IPS-11a (cell line): ENCODE data around the gene MYO15A.

Source experiments
- H3K4me3 ChIP-seq: one replicate; pipeline ENCODE4 v1.5.1; 2013; ENCODE audit warnings: low read depth, low read length, control low read depth

Gene MYO15A

GRCh38 chr17:18105027-18105426, 3.5 kb upstream of the MYO15A start:
- no peak overlapping the region for H3K4me3 ChIP-seq

DNA sequence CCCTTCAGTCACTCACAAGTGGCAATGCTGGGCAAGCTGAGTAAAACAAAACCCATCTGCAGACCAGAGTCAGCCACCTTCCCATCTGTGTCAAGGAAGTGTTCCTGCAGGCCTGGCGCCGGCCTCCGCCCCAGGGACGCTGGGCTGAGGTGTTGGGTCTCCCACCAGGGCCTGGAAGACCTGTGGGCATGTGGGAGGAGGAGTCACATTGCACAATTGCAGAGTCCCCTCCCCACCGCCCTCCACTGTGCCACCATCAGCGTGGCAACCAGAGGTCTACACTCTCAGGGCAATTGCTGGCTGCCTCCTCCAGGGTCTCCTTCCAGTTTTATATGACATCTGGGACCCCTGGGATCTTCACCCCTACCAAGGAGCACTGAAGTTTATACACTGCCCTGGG, 3.0 kb upstream of the MYO15A start:
- H3K4me3 ChIP-seq, result no peak overlapping the region

DNA sequence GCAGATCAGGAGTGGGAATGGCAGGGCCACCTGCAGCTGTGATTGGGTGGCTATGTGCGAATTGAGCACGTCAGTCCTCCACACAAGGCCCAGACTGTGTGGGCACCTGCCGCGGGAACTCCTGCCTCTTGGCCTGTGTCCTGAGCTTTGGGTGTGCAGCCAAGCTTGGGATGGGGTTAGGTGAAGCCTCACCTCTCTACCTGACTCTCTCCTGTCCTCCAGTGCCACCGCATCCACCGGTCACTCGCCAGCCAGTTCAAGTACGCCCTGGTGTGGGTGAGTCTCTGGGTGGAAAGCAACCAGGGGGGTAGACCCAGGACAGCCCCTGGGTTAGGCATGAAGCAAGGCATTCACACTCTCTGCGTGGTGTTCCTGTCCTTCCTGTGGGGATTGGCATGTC, 2.3 kb upstream of the MYO15A start:
- H3K4me3 ChIP-seq, result no peak overlapping the region

GRCh38 chr17:18107061-18107790, 1.3 kb upstream of the MYO15A start:
- H3K4me3 ChIP-seq, result no peak overlapping the region

GRCh38 chr17:18107971-18108370, 585 bp upstream of the MYO15A start:
- H3K4me3 ChIP-seq, result no peak overlapping the region

- H3K4me3 ChIP-seq, result no peak overlapping the region
Observed at GRCh38 chr17:18109935-18110485, 1.5 kb downstream of the MYO15A start.

DNA sequence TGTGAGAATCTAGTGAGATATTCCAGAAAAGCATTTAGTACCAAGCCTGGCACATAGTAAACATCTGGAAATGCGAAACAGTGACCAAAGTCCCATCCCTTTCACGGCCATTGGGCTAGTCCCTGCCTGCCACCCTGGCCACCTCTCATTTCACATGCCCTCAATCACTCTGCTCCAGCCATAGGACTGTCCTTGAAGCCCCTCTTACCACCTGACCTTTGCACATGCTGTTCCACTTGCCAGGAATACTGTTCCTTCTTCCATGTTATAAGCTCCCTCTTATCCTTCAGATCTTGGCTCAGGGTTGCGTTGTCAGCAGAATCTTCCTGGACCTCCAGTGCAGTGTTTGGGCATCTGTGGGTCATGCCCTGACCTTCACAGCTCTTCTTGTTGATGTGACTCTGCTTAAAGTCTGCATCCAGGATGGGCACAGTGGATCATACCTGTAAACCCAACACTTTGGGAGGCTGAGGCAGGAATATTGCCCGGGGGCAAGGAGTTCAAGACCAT, 2.1 kb downstream of the MYO15A start:
- no peak overlapping the region for H3K4me3 ChIP-seq

DNA sequence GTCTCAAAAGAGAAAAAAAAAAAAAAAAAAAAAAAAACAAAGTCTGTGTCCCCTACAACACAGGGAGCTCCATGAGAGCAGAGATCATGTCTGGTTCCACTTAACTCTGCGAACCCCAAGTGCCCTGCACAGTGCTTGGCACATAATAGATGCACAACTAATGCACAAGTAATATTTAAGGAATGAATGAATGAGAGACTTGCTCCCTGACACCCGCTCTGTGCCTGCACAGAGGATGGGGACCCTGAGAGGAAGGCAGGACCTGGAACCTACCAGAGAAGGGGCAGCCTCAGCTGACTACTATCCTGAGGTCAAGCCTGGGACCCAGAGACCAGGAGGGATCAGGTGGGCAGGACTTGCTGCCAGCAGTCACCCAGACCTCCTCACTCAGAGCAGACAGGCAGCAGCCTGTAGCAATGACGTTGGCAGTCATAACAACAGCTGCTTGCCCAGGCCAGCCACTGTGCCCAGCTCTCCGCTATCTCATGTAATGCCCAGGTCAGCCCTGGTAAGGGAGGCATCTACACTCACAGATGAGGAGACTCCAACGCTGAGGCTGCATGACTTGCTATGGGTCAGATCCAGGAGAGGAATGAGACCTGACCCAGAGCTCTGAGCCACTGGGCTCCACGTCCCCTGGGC, 2.9 kb downstream of the MYO15A start:
- no peak overlapping the region for H3K4me3 ChIP-seq

DNA sequence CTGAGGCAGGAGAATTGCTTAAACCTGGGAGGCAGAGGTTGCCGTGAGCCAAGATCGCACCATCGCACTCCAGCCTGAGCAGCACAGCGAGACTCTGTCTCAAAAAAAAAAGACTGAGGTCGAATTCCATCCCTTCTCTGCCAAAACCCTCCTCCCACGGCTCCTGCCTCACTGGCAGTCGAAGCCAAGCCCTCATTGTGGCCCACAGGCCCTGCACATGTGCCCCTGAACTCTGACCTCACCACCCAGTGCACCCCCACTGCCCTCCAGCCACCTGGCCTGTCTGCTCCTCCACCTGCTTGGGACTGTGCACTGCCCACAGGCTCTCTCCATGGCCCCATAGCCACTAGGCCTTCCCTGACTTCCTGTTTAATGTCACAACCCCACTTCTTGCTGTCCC, 7.0 kb downstream of the MYO15A start:
- no peak overlapping the region for H3K4me3 ChIP-seq

- H3K4me3 ChIP-seq, result no peak overlapping the region
Observed at GRCh38 chr17:18116078-18116477, 7.5 kb downstream of the MYO15A start.

- no peak overlapping the region for H3K4me3 ChIP-seq
Observed at GRCh38 chr17:18117533-18117932, 9.0 kb downstream of the MYO15A start.

GRCh38 chr17:18117982-18118975, 9.7 kb downstream of the MYO15A start:
- no peak overlapping the region for H3K4me3 ChIP-seq

DNA sequence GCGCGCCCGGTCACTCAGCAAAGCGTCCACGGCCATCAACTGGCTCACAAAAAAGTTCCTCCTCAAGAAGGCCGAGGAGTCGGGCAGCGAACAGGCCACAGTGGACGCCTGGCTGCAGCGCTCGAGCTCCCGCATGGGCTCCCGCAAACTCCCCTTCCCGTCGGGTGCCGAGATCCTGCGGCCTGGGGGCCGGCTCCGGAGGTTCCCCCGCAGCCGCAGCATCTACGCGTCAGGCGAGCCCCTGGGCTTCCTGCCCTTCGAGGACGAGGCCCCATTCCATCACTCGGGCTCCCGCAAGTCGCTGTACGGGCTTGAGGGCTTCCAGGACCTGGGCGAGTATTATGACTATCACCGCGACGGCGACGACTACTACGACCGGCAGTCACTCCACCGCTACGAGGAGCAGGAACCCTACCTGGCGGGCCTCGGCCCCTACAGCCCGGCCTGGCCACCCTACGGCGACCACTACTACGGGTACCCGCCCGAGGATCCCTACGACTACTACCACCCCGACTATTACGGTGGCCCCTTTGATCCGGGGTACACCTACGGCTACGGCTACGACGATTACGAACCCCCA, 10.7 kb downstream of the MYO15A start:
- H3K4me3 ChIP-seq, result no peak overlapping the region

- no peak overlapping the region for H3K4me3 ChIP-seq
Observed at GRCh38 chr17:18119938-18120337, 11.4 kb downstream of the MYO15A start.

- H3K4me3 ChIP-seq, result no peak overlapping the region
Observed at GRCh38 chr17:18120461-18121017, 12.0 kb downstream of the MYO15A start.

DNA sequence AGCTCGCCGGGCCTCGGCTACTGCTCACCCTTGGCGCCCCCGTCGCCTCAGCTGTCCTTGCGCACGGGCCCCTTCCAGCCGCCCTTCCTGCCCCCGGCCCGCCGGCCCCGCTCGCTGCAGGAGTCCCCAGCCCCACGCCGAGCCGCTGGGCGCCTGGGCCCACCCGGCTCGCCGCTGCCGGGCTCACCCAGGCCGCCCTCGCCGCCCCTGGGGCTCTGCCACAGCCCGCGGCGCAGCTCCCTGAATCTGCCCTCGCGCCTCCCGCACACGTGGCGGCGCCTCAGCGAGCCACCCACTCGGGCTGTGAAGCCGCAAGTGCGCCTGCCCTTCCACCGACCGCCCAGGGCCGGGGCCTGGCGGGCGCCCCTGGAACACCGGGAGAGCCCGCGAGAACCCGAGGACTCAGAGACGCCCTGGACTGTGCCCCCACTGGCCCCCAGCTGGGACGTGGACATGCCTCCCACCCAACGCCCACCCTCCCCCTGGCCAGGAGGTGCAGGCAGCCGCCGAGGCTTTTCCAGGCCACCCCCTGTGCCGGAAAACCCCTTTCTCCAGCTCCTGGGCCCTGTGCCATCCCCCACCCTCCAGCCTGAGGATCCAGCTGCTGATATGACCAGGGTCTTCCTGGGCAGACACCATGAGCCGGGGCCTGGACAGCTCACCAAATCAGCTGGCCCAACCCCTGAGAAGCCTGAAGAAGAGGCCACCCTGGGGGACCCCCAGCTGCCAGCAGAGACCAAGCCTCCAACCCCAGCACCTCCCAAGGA, 12.8 kb downstream of the MYO15A start:
- no peak overlapping the region for H3K4me3 ChIP-seq

DNA sequence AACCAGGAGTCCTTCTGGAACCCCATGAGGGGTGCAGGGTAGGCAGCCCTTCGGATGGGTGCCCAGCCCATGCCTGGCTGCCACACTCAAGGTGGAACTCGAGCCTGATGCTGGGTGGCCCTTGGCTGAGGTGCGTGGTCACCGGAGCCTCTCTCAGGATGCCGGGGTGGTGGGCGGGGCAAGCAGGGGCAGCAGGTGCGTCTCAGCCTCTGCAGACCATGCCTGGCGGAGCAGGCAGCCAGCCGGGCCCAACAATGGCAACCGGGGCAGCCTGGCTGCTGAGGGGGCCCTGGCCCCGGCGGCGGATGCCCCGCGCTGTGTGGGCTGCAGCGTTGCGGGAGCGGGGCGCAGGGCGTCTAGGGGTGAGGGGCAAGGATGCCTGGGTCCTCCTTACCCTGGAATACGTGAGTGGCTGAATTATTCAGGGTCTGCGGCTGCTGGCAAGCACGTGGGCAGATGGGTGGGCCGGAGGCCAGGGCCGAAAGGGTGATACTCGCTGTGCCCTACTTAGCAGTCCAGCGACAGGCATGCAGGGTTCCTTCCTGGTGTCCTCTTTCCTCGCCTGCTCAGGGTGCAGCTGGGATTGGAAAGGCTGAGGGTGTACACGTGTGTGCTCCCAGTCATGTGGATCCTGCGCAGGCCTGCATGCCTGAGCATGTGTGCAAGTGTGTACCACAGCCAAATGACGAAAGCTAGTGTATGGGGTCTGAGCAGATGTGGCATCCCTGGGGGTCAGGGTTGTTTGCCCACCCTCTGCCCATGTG, 14.6 kb downstream of the MYO15A start:
- H3K4me3 ChIP-seq, result no peak overlapping the region

DNA sequence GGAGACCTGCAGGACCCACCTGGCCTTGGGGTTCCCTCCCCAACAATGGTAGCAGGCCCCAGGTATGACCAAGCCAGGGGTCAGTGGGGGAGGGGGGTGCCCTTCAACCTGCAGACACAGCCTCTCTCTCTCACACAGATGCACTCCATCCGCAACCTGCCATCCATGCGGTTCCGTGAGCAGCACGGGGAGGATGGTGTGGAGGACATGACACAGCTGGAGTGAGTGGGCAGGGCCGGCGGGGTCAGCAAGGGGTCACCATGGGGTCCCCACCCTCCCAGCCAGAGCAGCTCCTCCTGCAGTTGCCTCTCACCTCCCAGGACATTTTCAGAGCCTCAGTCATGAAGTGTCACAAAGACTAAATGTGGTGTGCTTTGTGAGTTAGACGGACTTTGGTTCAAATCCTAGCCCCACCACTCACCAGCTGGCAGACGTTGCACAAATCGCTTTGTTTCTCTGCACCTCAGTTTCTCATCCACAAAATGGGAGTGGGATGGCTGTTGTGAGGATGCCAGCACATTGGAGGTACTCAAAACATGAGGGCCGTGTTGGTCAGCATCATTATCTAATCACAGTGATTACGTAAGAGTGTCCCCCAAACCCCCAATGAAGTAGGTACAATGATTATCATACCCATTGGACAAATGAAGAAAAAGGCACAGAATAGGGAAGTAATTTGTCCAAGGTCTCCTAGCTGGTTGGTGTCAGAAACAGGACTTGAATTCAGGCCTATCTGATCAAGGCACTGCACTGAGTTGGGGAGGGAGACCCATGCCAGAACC, 16.0 kb downstream of the MYO15A start:
- H3K4me3 ChIP-seq, result no peak overlapping the region
